ENCODE data around the gene GALNT2.

GRCh38 chr1:230189824-230190223, 122.8 kb downstream of the GALNT2 start:
- no peak for TF ChIP-seq CTCF (IDR thresholded peaks at IDR 0.05)
- TF ChIP-seq POLR2A (IDR thresholded peaks at IDR 0.05) = no peak
- no peak for TF ChIP-seq EP300 (IDR thresholded peaks at IDR 0.05)

Data from tibial nerve (tissue), 4 donors.